HCT116 (cell line): ENCODE data around the gene SDK1. TPM values are rescaled to one million over a fixed set of nuclear protein-coding genes. Genes with fewer than 3 reads are reported as not detected.

ENCODE experiments used
- ATAC-seq: fragments of 200-7000 bp; cut with Tn5 transposase; 2 replicates; pipeline ENCODE4 v1.9.1; 2020; ENCODE audit warnings: mild to moderate bottlenecking, moderate library complexity
- BruUV-seq: library from RNA; stranded (reverse); fragments of 400-500 nt; replicated peaks from 2 replicates; lab custom pipeline; 2021; lab: Mats Ljungman, UMichigan
- CTCF ChIA-PET: fragments of 300-600 bp; sonication (Branson Sonifier 250); formaldehyde crosslinking; loops from one replicate; lab custom pipeline; 2021; ENCODE audit warnings: antibody characterized with exemption; lab: Charles Lee
- POLR2A ChIA-PET: fragments of 300-600, 350-600 bp; sonication (Branson Sonifier 250); formaldehyde crosslinking; loops from one replicate; lab custom pipeline; 2021; ENCODE audit warnings: antibody characterized with exemption; lab: Charles Lee
- RAD21 ChIA-PET, 2 experiments: fragments of 300-600 bp; sonication (Branson Sonifier 250); formaldehyde crosslinking; loops; one replicate each; lab custom pipeline; 2023; ENCODE audit warnings: low total read pairs in 2 of 2; ENCODE audit not compliant: uncharacterized antibody in 2 of 2, unreplicated experiment in 2 of 2, low non-redundant PET in 1 of 2; lab: Charles Lee
- DNase-seq: peaks from one replicate; pipeline ENCODE4 v3.0.0-alpha.2; 2010; ENCODE audit warnings: low read depth, low spot score
- H2AFZ ChIP-seq: fragments of 200-600 bp; shearing (Covaris generic), sonication (generic); 2 replicates; pipeline ENCODE4 v1.6.1; 2017; ENCODE audit warnings: low read depth, mixed run types, mixed read lengths, antibody characterized with exemption, low read length; ENCODE audit not compliant: poor library complexity, severe bottlenecking
- H3K27ac ChIP-seq: 2 replicates; pipeline ENCODE4 v1.5.1; 2012; ENCODE audit warnings: low read depth, low read length
- H3K27me3 ChIP-seq: fragments of 200-600 bp; sonication (generic); 2 replicates; pipeline ENCODE4 v1.6.1; 2016; ENCODE audit warnings: mixed run types, low read length, mixed read lengths; ENCODE audit not compliant: insufficient read depth
- H3K36me3 ChIP-seq, 2 experiments: fragments of 200-500 bp in 1 of 2; fragments of 200-600 bp in 1 of 2; sonication (Bioruptor generic) in 1 of 2; sonication (generic) in 1 of 2; 2 replicates each; pipeline versions ENCODE4 v1.5.1 to v1.6.1; 2014 to 2016; ENCODE audit warnings: low read length in 2 of 2, inconsistent platforms in 1 of 2, mixed read lengths in 1 of 2, mixed run types in 1 of 2; ENCODE audit not compliant: insufficient read depth in 2 of 2, control insufficient read depth in 1 of 2
- H3K4me1 ChIP-seq, 2 experiments: fragments of 200-600 bp in 1 of 2; sonication (generic) in 1 of 2; 2 replicates each; pipeline versions ENCODE4 v1.5.1 to v1.6.1; 2012 to 2017; ENCODE audit warnings: low read length in 2 of 2, inconsistent platforms in 1 of 2, mild to moderate bottlenecking in 1 of 2, mixed read lengths in 1 of 2, mixed run types in 1 of 2, moderate library complexity in 1 of 2; ENCODE audit not compliant: insufficient read depth in 2 of 2, control insufficient read depth in 1 of 2
- H3K4me2 ChIP-seq: fragments of 200-600 bp; sonication (generic); 2 replicates; pipeline ENCODE4 v1.6.1; 2017; ENCODE audit warnings: mixed run types, low read length, mixed read lengths
- H3K4me3 ChIP-seq, 2 experiments: fragments of 200-600 bp in 1 of 2; sonication (generic) in 1 of 2; replicated peaks in 1 of 2; 2 replicates each; pipeline ENCODE4 v1.5.1; 2011 to 2016; ENCODE audit warnings: low read length in 2 of 2, control low read depth in 1 of 2, low read depth in 1 of 2, mild to moderate bottlenecking in 1 of 2, mixed read lengths in 1 of 2, mixed run types in 1 of 2
- H3K79me2 ChIP-seq: fragments of 200-600 bp; sonication (generic); 2 replicates; pipeline ENCODE4 v1.6.1; 2017; ENCODE audit warnings: mild to moderate bottlenecking, mixed run types, low read length, moderate library complexity, mixed read lengths; ENCODE audit not compliant: insufficient read depth
- H3K9ac ChIP-seq: fragments of 200-600 bp; sonication (generic); 2 replicates; pipeline ENCODE4 v1.6.1; 2016; ENCODE audit warnings: low read length, mixed read lengths
- H3K9me2 ChIP-seq: fragments of 200-600 bp; sonication (generic), shearing (Covaris generic); 2 replicates; pipeline ENCODE4 v1.6.1; 2017; ENCODE audit warnings: mixed run types, mild to moderate bottlenecking, moderate library complexity; ENCODE audit not compliant: insufficient read depth
- H3K9me3 ChIP-seq, 2 experiments: fragments of 200-500 bp in 1 of 2; fragments of 200-600 bp in 1 of 2; sonication (Bioruptor generic) in 1 of 2; sonication (generic) in 1 of 2; 2 replicates each; pipeline ENCODE4 v1.6.1; 2014 to 2017; ENCODE audit warnings: low read length in 2 of 2, mixed read lengths in 2 of 2, inconsistent platforms in 1 of 2, low read depth in 1 of 2, mild to moderate bottlenecking in 1 of 2, mixed run types in 1 of 2, moderate library complexity in 1 of 2; ENCODE audit not compliant: control insufficient read depth in 1 of 2, insufficient read depth in 1 of 2
- H4K20me1 ChIP-seq: fragments of 200-600 bp; sonication (generic), shearing (Covaris generic); 2 replicates; pipeline ENCODE4 v1.6.1; 2017; ENCODE audit warnings: mixed run types, mild to moderate bottlenecking, moderate library complexity; ENCODE audit not compliant: insufficient read depth
- CBX3 ChIP-seq: IDR thresholded peaks from 2 replicates; pipeline ENCODE4 v1.6.1; 2012; ENCODE audit warnings: low read depth
- CEBPB ChIP-seq: IDR thresholded peaks from 2 replicates; pipeline ENCODE4 v1.6.1; 2012; ENCODE audit warnings: low read depth
- CTCF ChIP-seq, 3 experiments: fragments of 200-600 bp in 1 of 3; sonication (generic) in 1 of 3; IDR thresholded peaks in 2 of 3; conservative IDR thresholded peaks in 1 of 3; 2 replicates each; pipeline ENCODE4 v1.5.1; 2012 to 2017; ENCODE audit warnings: low read depth in 2 of 3, low read length in 2 of 3, antibody characterized with exemption in 1 of 3, borderline replicate concordance in 1 of 3, control low read depth in 1 of 3, mild to moderate bottlenecking in 1 of 3, mixed read lengths in 1 of 3, mixed run types in 1 of 3, moderate library complexity in 1 of 3; ENCODE audit not compliant: insufficient read depth in 1 of 3
- EGR1 ChIP-seq: IDR thresholded peaks from 2 replicates; pipeline ENCODE4 v1.6.1; 2012; ENCODE audit warnings: low read depth
- ELF1 ChIP-seq: IDR thresholded peaks from 2 replicates; pipeline ENCODE4 v1.6.1; 2012; ENCODE audit warnings: low read depth, borderline replicate concordance
- EZH2 ChIP-seq: fragments of 200-600 bp; sonication (generic); IDR thresholded peaks from 2 replicates; pipeline ENCODE4 v1.6.1; 2017; ENCODE audit warnings: antibody characterized with exemption, mixed run types
- EZH2phosphoT487 ChIP-seq: fragments of 200-600 bp; IDR thresholded peaks from 2 replicates; pipeline ENCODE4 v1.6.1; 2018; ENCODE audit warnings: antibody characterized with exemption, borderline replicate concordance
- FOSL1 ChIP-seq: IDR thresholded peaks from 2 replicates; pipeline ENCODE4 v1.6.1; 2012; ENCODE audit warnings: low read depth
- JUND ChIP-seq: IDR thresholded peaks from 2 replicates; pipeline ENCODE4 v1.6.1; 2012
- SIN3A ChIP-seq: IDR thresholded peaks from 2 replicates; pipeline ENCODE4 v1.6.1; 2012; ENCODE audit warnings: low read depth
- SRF ChIP-seq: IDR thresholded peaks from 2 replicates; pipeline ENCODE4 v1.6.1; 2012; ENCODE audit warnings: low read depth
- TCF7L2 ChIP-seq: IDR thresholded peaks from 2 replicates; pipeline ENCODE4 v1.7.0; 2011; ENCODE audit warnings: borderline replicate concordance, inconsistent platforms; ENCODE audit not compliant: insufficient read depth, insufficient read length; ENCODE audit errors: extremely low read depth
- YY1 ChIP-seq: IDR thresholded peaks from 2 replicates; pipeline ENCODE4 v1.6.1; 2011; ENCODE audit warnings: low read length, low read depth, moderate library complexity, mild to moderate bottlenecking; ENCODE audit not compliant: insufficient replicate concordance; ENCODE audit errors: extremely low read depth
- ZBTB33 ChIP-seq: IDR thresholded peaks from 2 replicates; pipeline ENCODE4 v1.6.1; 2011; ENCODE audit warnings: mild to moderate bottlenecking, low read length, moderate library complexity; ENCODE audit not compliant: insufficient replicate concordance; ENCODE audit errors: extremely low read depth
- intact Hi-C: fragments of 100-400 bp; cut with micrococcal nuclease; formaldehyde crosslinking; loops from 2 replicates; pipeline ENCODE4 v1.10.0; 2022
- total RNA-seq: library from RNA; stranded (reverse); gene quantifications from one replicate; pipeline ENCODE4 v1.2.1, GENCODE V29; 2021; ENCODE audit not compliant: unreplicated experiment
- TF ChIP-seq, protein P1 (sequence below): IDR thresholded peaks from 2 replicates; pipeline ENCODE4 v1.6.1; 2012

The SDK1 gene
- total RNA-seq, 1 experiment from 2014 or later, result 0.05 TPM

- no peak for TF ChIP-seq CTCF (IDR thresholded peaks at IDR 0.05 in 2 of 3, conservative IDR thresholded peaks at IDR 0.05 in 1 of 3; ENCODE audit: borderline replicate concordance in 1 of 3, insufficient read depth in 1 of 3, low read depth in 2 of 3, low read length in 2 of 3)
- no peak for TF ChIP-seq EZH2
- no peak for TF ChIP-seq CBX3
Measured at GRCh38 chr7:3949242-3949640, 648.2 kb downstream of the SDK1 start (continued).

DNA sequence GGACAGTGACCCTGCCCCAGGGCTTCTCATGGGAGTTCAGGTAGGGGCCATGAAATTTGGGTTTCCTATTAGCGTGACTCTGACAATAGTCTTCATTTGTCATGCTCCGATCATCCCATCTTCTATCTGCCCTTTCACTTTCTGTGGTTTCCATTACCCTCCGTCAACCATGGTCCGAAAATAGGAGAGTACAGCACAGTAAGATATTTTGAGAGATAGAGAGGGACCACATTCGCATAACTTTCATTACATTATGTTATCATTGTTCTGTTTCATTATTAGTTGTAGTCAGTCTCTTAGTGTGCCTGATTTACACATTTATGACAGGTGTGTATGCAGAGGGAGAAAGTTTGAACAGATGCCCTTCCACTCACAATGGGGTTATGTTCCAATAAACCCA is 649.2 kb downstream of the SDK1 start:
- DNase-seq (no peak), ATAC-seq (no peak)
- intact Hi-C loops, result no loop called here
- Histone ChIP-seq H3K9me3 (no peaks in the 10 kb centered on the region), H4K20me1 (no peaks in the 10 kb centered on the region), H3K27me3 (peaks cover 5% of the 10 kb centered on the region), H3K79me2 (no peaks in the 10 kb centered on the region), H3K4me1 (no peaks in the 10 kb centered on the region), H3K4me3 (no peak overlapping the region), H3K4me2 (no peak overlapping the region), H3K27ac (no peak overlapping the region), H2AFZ (no peak overlapping the region), H3K9ac (no peak overlapping the region), H3K36me3 (no peaks in the 10 kb centered on the region), H3K9me2 (no peaks in the 10 kb centered on the region)
- no peak for TF ChIP-seq CEBPB
- TF ChIP-seq ZBTB33, result no peak
- TF ChIP-seq CBX3, result no peak
- no peak for TF ChIP-seq CTCF (IDR thresholded peaks at IDR 0.05 in 2 of 3, conservative IDR thresholded peaks at IDR 0.05 in 1 of 3; ENCODE audit: borderline replicate concordance in 1 of 3, insufficient read depth in 1 of 3, low read depth in 2 of 3, low read length in 2 of 3)
- no peak for TF ChIP-seq JUND
- TF ChIP-seq FOSL1, result no peak
- TF ChIP-seq EZH2phosphoT487, result no peak
- TF ChIP-seq, protein P1, sequence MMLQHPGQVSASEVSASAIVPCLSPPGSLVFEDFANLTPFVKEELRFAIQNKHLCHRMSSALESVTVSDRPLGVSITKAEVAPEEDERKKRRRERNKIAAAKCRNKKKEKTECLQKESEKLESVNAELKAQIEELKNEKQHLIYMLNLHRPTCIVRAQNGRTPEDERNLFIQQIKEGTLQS, result no peak
- TF ChIP-seq SRF, result no peak
- TF ChIP-seq YY1, result no peak
- no peak for TF ChIP-seq EZH2
- no peak for TF ChIP-seq TCF7L2
- no peak for TF ChIP-seq SIN3A
- no peak for TF ChIP-seq ELF1
- no peak for TF ChIP-seq EGR1
- ChIA-PET POLR2A (no interaction called here), RAD21 (no interaction called here), CTCF (no interaction called here)
- no TSS peak for BruUV-seq
